Kidney glomerular epithelial cell (primary cell): ENCODE results near the gene MACROH2A2.
A peak's percentile ranks its signal among the peaks of the same experiment; 100 is the strongest.
"Not testable (repeated sequence)": the region's sequence is repeated elsewhere in the genome, so short reads cannot be mapped to it uniquely, and the experiment has no call there.

Experiments used
- DNase-seq: peaks from one replicate; lab custom pipeline; 2025; lab: John Stamatoyannopoulos, UW

MACROH2A2 gene

GRCh38 chr10:70052462-70053217, at the start of gene MACROH2A2:
MACROH2A2 (plus strand) TSS chr10:70052846; CDS start chr10:70075659, 22,813 bp downstream.
- peak; percentile 69 for DNase-seq

DNA sequence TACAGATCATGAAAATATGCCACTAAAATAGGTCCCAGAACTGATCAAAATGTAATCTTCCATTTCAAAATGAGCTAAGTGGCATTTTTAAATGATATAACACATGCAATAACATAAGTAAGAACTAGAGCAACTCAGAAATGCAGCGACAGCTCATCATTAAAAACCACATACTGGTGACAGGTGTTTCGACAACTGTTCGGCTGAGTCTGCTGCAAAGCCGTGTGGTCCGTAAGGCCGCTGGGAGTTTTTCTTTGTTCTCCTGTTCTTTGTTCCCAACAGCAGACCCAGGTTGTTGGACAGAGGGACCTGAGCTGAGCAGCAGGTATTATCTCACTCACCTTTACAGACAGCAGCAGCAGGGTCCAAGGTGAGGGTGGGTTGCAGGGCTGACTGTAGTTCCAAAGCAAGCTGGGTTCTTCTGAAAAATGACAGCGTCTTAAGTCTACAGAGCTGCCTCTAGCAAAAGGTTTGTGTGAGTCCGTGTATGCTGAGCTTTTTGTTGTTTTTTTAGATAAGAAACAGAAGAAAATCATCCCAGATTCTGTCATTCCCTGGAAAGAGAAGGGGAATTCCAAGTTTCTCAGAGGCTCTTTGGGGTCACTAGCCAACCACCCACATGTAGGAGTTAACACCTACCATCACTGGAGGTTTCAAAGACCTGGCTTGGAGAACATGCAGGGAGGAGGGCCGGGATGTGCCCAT, 45.4 kb upstream of the MACROH2A2 start:
- peak; percentile 6 for DNase-seq

DNA sequence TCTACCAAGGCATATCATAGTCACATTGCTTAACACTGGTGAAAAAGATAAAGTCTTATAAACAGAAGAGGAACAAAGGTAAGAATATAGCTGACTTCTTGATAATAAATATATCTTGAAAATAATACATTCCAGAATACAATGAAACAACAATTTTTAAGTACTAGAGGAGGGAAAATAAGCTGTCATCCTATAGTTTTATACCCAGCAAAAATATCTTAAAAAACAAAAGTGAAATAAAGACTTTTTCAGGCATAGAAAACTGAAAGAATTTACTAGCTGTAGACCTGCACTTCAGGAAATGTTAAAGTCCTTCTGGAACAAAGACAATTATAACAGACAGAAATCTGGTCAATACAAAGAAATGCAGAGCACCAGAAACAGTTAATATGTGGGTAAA, 21.4 kb upstream of the MACROH2A2 start:
- no peak for DNase-seq

- DNase-seq, result no peak
Measured at GRCh38 chr10:70032667-70033289, 19.9 kb upstream of the MACROH2A2 start.

DNA sequence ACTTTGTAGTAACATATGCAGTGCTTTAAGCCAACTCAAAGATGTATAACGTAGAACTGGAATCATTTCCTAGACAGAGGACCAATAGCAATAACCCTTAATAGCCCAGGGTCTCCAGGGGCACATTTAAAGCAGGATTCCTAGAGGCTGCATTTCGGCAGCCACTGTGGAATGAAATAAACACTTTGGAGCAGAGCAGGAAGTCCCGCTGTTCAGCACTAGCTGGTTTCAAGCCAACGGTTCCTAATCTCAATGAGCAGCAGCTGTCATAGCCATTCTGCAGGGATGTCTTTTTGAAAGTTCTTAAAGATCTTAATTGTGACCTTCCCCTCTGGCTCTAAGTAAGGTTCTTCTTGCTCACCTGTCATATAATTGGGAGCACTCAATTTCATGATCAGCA, 18.4 kb upstream of the MACROH2A2 start:
- DNase-seq, result no peak

- no peak for DNase-seq
Measured at GRCh38 chr10:70035531-70035930, 17.1 kb upstream of the MACROH2A2 start.

DNA sequence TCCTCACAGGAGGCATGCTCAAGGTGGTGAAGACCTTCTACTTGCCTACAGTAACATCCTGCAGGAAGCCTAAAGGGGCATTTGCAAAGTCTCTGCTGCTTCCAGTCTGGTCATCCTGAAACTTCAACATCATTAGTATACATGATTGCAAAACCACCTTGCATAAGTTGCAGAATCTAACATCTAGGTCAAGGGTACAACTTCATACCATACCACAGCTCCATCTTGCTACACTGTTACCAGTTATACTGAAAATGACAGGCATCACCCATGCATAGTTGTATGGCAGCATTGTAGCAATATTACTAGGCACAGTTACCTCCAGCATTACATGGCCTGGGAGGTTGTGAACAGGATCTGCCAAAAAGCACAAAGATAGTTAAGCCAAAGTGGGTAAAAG, 13.7 kb upstream of the MACROH2A2 start:
- no peak for DNase-seq

- DNase-seq, result no peak
Measured at GRCh38 chr10:70041016-70041415, 11.6 kb upstream of the MACROH2A2 start.

DNA sequence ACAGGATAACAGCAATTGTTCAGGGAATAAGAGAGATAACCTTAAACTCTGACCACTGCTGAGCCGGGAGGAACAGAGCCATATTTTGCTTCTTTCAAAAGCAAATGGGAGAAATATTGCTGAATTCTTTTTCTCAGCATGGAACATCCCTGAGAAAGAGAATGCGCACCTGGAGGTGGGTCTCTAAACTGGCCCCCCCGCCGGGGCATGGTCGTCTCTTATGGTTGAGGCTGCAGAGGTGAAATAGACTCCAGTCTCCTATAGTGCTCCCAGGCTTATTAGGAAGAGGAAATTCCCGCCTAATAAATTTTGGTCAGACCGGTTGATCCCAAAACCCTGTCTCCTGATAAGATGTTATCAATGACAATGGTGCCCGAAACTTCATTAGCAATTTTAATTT, 10.9 kb upstream of the MACROH2A2 start:
- not testable (repeated sequence) for DNase-seq

- DNase-seq, result not testable (repeated sequence)
Measured at GRCh38 chr10:70047066-70047465, 5.6 kb upstream of the MACROH2A2 start.

DNA sequence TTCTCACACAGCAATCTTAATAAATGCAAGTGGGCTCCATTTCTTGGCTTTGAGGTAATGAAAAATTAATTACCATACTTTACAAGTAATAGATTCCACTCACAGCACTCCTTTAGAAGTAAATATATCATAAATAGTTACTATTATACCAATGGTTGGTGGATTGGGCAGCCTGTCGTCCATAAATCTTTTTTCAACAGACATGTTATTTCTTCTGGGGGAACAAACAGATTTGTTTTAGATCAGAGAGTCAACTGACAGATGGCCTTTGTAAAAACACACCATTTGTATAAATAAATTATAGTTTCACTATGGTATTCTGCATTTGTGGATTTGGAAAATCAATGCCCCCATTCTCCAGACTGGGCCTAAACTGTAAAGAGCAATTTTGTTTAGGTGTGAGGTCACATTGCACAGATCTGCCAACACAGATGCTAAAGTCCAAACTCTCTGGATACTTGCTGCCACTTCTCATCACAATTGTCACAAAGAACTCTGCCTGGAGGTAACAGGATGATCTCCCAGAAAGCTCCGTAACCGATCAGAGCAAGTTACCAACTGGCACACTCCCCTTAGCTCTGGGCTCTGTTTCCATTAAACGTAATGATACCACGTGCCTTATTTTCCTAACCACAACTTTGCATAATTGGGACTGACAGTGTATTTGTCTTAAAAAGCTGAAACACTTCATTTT, 4.5 kb upstream of the MACROH2A2 start:
- no peak for DNase-seq

DNA sequence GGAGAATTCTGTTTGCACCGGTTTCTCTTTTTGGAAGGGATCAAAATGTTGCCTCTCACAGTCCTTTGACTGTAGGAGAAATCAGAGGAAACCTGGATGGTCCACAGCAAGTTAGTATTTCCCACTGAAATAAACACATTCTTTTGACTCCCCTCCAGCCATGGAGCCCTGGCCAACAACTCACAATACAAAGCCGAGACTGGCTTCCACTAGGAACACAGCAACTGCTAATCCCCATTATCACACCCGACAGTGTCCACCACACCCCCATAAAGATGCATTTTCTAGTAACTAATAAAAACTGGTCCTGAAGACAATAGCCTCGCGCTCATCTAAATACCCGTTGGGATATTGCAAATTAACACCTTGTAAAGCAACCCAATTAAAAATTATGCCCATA, 798 bp upstream of the MACROH2A2 start:
- DNase-seq, result no peak

- DNase-seq, result no peak
Measured at GRCh38 chr10:70053218-70053840, 683 bp downstream of the MACROH2A2 start.

GRCh38 chr10:70053841-70054288, 1.2 kb downstream of the MACROH2A2 start:
- DNase-seq, result no peak

DNA sequence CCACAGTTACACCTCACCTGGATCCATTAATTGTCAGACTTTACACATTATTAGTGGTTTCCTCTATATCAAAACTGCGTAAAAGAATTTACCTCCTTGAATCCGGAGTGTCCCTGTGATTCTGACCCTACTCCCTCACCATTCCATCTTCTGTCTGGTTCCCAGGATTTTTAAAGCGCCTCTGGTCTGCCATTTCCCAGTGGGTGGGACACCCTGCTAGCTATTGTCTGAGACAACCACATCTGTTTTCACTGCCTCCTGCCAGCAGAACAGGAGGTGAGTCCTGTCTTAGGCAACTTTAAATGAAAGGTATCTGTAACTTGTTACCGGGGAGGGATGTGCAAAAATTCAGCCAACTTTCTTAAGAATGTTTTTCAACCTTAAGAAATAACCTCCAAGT, 2.3 kb downstream of the MACROH2A2 start:
- no peak for DNase-seq

GRCh38 chr10:70055550-70055949, 2.9 kb downstream of the MACROH2A2 start:
- no peak for DNase-seq

DNA sequence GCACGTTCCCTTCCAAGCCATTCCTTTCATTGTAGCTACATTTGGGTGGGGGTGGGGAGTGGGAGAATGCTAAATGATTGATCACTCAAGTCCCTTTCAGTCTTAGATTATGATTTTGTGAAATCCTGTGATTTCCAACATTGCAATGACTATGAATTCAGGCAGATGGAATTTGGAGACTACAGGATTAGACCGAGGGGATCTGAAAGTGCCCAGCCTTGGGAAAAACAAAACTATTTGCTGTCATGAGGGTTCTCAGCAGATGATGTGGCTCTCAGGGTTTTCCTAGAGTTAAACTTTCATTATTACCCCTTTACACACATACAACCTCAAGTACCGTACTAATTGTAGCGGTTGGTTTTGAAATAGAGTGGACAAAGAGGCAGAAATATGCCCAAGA, 4.7 kb downstream of the MACROH2A2 start:
- no peak for DNase-seq

DNA sequence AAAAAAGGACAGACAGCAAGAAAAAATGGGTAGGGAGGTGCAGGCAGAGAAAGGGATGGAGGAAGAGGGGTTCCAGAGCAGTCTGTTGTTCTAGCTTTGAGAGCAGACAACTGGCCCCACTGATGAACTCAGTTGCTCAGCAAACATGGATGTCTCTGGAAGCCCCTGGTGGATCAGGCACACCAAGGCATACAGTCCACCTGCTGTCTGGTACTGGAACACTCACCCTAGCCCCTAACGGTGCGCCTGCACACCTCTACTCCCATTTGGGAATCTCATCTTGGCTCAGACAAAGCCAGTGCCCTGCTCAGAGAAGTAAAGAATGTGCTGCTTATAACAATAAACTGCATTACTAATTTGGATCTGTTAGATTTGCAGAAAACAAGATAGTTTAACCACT, 7.7 kb downstream of the MACROH2A2 start:
- DNase-seq, result no peak

GRCh38 chr10:70063418-70064098, 10.9 kb downstream of the MACROH2A2 start:
- no peak for DNase-seq

GRCh38 chr10:70064486-70064885, 11.8 kb downstream of the MACROH2A2 start:
- DNase-seq, result no peak

DNA sequence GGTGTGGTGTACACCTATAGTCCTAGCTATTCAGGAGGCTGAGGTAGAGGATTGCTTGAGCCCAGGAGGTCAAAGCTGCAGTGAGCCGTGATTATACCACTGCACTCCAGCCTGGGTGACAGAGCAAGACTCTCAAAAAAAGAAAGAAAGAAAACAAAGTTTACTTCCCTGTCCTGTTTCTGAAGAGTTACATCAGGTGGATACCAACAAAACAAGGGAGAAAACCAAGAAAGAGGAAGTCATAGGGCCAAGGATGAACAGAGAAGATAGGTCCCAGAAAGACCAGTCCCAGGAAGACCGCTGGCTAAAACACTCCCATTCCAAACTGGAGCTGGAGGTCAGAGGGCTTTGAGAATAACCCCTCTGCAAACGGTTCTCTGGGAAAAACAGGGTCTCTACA, 13.5 kb downstream of the MACROH2A2 start:
- DNase-seq, result no peak
